Right lobe of liver (tissue), 6 donors: Measurements from ENCODE around the gene EEIG2. TPM values are rescaled to one million over a fixed set of nuclear protein-coding genes. Genes with fewer than 3 reads are reported as not detected.

Experiments
- ATAC-seq, 4 donors: fragments of 200-7000 bp; cut with Tn5 transposase; one replicate each; pipeline ENCODE4 v1.9.1; 2020; ENCODE audit warnings: mild to moderate bottlenecking in 4 of 4, moderate library complexity in 4 of 4
- DNase-seq, 3 donors: peaks; one replicate each; pipeline ENCODE4 v3.0.0-alpha.2; 2020
- H3K27ac ChIP-seq, 3 donors: fragments of 200-600 bp; one replicate each; pipeline ENCODE4 v1.8.0; 2022
- H3K27me3 ChIP-seq, 2 donors: fragments of 200-600 bp; one replicate each; pipeline ENCODE4 v1.8.0; 2022
- H3K36me3 ChIP-seq, 4 donors: fragments of 200-600 bp; sonication (generic) in 1 of 4; one replicate each; pipeline versions ENCODE4 v1.5.1 to v1.8.0; 2017 to 2022; ENCODE audit warnings: control low read depth in 1 of 4
- H3K4me1 ChIP-seq, 4 donors: fragments of 200-600 bp; sonication (generic) in 1 of 4; one replicate each; pipeline versions ENCODE4 v1.5.1 to v1.8.0; 2017 to 2022; ENCODE audit warnings: control low read depth in 1 of 4
- H3K4me3 ChIP-seq, 3 donors: fragments of 200-600 bp; one replicate each; pipeline ENCODE4 v1.8.0; 2022
- H3K9me3 ChIP-seq, 4 donors: fragments of 200-600 bp; sonication (generic) in 1 of 4; one replicate each; pipeline versions ENCODE4 v1.5.1 to v1.8.0; 2017 to 2022; ENCODE audit warnings: control low read depth in 1 of 4
- CTCF ChIP-seq, 4 donors: fragments of 200-600 bp in 3 of 4; fragments of 450-650 bp in 1 of 4; IDR thresholded peaks; one replicate each; pipeline versions ENCODE4 v1.5.1 to v1.8.0; 2016 to 2022; ENCODE audit warnings: antibody characterized with exemption in 4 of 4, mild to moderate bottlenecking in 2 of 4
- POLR2A ChIP-seq: fragments of 450-650 bp; IDR thresholded peaks from one replicate; pipeline ENCODE4 v1.6.1; 2017; ENCODE audit warnings: antibody characterized with exemption, mild to moderate bottlenecking
- WGBS: methylation state at CpG from one replicate; pipeline ENCODE4 v1.1.6; 2018; ENCODE audit warnings: low coverage, low lambda C conversion rate; ENCODE audit not compliant: insufficient coverage; ENCODE audit errors: missing lambda C conversion rate; 5-methylcytosine and 5-hydroxymethylcytosine counted together
- intact Hi-C, 2 donors: fragments of 100-400 bp; cut with DNase I; formaldehyde crosslinking; loops; one replicate each; pipeline versions ENCODE4 v1.11.2 to v1.14.1; 2022
- total RNA-seq, 6 experiments: library from RNA; depleted of rRNA in 2 of 6; stranded (reverse); fragments of >200 nt in 2 of 6; fragmentation: NEBNext Ultra II Directional in 3 of 6; extraction: Animal tissue kit (Norgen Biotek cat#: 25700) in 3 of 6; gene quantifications; one replicate each; pipeline versions ENCODE4 v1.1.0 to v1.2.4, GENCODE V29; 2016 to 2023
- donor health status: DM: no; HTN: yes; CAD: no.
- donor health status: DM: no; HTN: no; CAD: no.
- donor health status: DM: no; HTN: no; CAD: no.
- donor health status: DM: no; HTN: yes; CAD: no.
- donor health status: DM: no; HTN: yes; CAD: no.

EEIG2 gene
- total RNA-seq, 6 experiments from 2014 or later: 0.88 to 6.5 (median 2.6) TPM

- Histone ChIP-seq H3K27me3 (no peaks in the 10 kb centered on the region), H3K4me3 (no peak overlapping the region), H3K27ac (no peak overlapping the region), H3K9me3 (no peaks in the 10 kb centered on the region), H3K4me1 (no peaks in the 10 kb centered on the region), H3K36me3 (no peaks in the 10 kb centered on the region)
- no peak for ATAC-seq
- DNase-seq: no peak
- no CpG with 5 or more reads among the region's 1 CpG for WGBS
- no peak for TF ChIP-seq POLR2A
- TF ChIP-seq CTCF (IDR thresholded peaks at IDR 0.05): no peak
- intact Hi-C loops: no loop called here
These were observed 42.0 kb downstream of the EEIG2 start for GRCh38 chr1:108601708-108602410.

DNA sequence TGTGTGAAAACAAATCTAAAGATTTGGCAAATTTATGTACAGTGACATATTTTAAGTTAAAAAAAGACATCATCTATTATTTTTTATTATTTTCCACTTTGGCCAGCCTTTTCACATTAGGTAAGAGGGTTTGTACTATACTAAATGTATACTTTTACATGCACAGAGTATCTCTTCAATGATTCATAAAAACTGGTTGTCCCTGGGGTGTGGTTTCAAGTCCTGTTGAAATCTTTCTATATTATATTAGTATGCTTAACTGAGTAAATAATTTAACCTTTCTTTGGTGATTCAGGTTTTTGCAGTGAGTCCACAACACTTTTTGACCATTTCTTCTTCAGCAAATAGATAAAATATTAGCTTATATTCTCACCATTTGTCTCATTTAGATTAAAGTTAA lies 45.7 kb downstream of the EEIG2 start:
- H3K4me3 ChIP-seq: no peak overlapping the region
- H3K27ac ChIP-seq: no peak overlapping the region
- DNase-seq (no peak), ATAC-seq (no peak)
- intact Hi-C loops: no loop called here
- no peak for TF ChIP-seq POLR2A
- TF ChIP-seq CTCF (IDR thresholded peaks at IDR 0.05): no peak
- H3K9me3 ChIP-seq: no peaks in the 10 kb centered on the region
- no peaks in the 10 kb centered on the region for H3K36me3 ChIP-seq
- H3K27me3 ChIP-seq: no peaks in the 10 kb centered on the region
- no peaks in the 10 kb centered on the region for H3K4me1 ChIP-seq

GRCh38 chr1:108606478-108606877 lies 46.6 kb downstream of the EEIG2 start:
- H3K4me3 ChIP-seq: no peak overlapping the region
- ATAC-seq (no peak), DNase-seq (no peak)
- no peaks in the 10 kb centered on the region for H3K9me3 ChIP-seq
- no peaks in the 10 kb centered on the region for H3K4me1 ChIP-seq
- intact Hi-C loops: no loop called here
- no peak overlapping the region for H3K27ac ChIP-seq
- no peaks in the 10 kb centered on the region for H3K36me3 ChIP-seq
- no peaks in the 10 kb centered on the region for H3K27me3 ChIP-seq
- TF ChIP-seq CTCF (IDR thresholded peaks at IDR 0.05): no peak
- TF ChIP-seq POLR2A: no peak

DNA sequence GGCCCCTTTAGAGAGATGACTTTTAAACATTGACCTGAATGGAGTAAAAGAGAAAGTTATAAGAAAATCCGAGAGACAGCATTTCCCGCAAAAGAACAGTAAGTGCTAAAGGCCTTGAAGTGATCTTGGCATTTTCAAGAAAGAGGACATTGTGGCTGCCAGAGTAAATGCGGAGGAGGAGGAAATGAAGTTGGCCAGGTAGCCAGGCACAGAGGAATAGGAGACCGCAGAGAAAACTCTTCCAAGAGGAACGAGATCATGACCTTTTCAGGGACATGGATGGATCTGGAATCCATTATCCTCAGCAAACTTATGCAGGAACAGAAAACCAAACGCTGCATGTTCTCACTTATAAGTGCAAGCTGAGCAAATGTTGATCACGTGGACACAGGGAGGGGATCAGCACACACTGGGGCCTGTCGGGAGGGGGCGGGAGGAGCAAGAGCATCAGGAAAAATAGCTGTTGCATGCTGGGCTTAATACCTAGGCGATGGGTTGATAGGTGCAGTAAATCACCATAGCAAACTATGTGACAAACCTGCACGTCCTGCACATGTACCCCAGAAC lies 49.7 kb downstream of the EEIG2 start:
- Histone ChIP-seq H3K9me3 (no peaks in the 10 kb centered on the region), H3K27me3 (no peaks in the 10 kb centered on the region), H3K4me1 (no peaks in the 10 kb centered on the region), H3K4me3 (no peak overlapping the region), H3K27ac (no peak overlapping the region), H3K36me3 (peaks cover 0 to 10% (median 1%) of the 10 kb centered on the region in 4 donors)
- intact Hi-C loops: no loop called here
- ATAC-seq (no peak), DNase-seq (no peak)
- WGBS: 70% methylated on average over 11 of the region's 11 CpGs
- TF ChIP-seq CTCF (IDR thresholded peaks at IDR 0.05) (no peak), POLR2A (no peak)

Other genes with a start within 250 kb of the EEIG2 start
- gene NBPF6, start 109.8 kb upstream of the EEIG2 start, total RNA-seq: not detected
- gene HENMT1, start 101.0 kb downstream of the EEIG2 start, total RNA-seq: 1 to 10 TPM in 1 of 6 experiments, under 1 TPM in 5; 0.18 to 1.2 (median 0.70) TPM
- 10 to 100 TPM in 5 of 6 experiments, 1 to 10 TPM in 1; 8.6 to 20.3 (median 12.6) TPM for gene PRPF38B, start 132.2 kb downstream of the EEIG2 start, total RNA-seq
- gene FNDC7, start 152.8 kb downstream of the EEIG2 start, total RNA-seq: not detected
- gene STXBP3, start 186.6 kb downstream of the EEIG2 start, total RNA-seq: 10 to 100 TPM; 15.3 to 32.2 (median 22.3) TPM